ENCODE data around the gene SELPLG. TPM values are rescaled to one million over a fixed set of nuclear protein-coding genes. Genes with fewer than 3 reads are reported as not detected.

The SELPLG gene
- total RNA-seq, 1 donor from 2014 or later = 1.6 TPM

DNA sequence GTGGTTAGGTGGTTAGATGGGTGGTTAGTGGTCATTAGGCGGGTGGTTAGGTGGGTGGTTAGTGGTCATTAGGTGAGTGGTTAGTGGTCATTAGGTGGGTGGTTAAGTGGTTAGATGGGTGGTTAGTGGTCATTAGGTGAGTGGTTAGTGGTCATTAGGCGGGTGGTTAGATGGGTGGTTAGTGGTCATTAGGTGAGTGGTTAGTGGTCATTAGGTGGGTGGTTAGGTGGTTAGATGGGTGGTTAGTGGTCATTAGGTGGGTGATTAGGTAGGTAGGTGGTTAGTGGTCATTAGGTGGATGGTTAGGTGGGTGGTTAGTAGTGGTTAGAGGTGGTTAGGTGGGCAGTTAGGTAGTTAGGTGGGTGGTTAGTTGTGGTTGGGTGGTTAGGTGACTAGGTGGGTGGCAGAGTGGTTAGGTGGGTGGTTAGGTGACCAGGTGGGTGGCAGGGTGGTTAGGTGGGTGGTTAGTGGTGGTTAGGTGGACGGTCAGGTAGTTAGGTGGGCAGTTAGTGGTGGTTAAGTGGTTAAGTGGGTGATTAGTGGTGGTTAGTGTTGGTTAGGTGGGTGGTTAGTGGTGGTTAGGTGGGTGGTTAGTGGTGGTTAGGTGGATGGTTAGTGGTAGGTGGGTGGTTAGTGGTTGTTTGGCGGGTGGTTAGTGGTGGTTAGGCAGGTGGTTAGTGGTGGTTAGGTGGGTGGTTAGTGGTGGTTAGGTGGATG lies 27.8 kb downstream of the SELPLG start:
- TF ChIP-seq, protein P1, sequence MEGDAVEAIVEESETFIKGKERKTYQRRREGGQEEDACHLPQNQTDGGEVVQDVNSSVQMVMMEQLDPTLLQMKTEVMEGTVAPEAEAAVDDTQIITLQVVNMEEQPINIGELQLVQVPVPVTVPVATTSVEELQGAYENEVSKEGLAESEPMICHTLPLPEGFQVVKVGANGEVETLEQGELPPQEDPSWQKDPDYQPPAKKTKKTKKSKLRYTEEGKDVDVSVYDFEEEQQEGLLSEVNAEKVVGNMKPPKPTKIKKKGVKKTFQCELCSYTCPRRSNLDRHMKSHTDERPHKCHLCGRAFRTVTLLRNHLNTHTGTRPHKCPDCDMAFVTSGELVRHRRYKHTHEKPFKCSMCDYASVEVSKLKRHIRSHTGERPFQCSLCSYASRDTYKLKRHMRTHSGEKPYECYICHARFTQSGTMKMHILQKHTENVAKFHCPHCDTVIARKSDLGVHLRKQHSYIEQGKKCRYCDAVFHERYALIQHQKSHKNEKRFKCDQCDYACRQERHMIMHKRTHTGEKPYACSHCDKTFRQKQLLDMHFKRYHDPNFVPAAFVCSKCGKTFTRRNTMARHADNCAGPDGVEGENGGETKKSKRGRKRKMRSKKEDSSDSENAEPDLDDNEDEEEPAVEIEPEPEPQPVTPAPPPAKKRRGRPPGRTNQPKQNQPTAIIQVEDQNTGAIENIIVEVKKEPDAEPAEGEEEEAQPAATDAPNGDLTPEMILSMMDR (IDR thresholded peaks at IDR 0.05; ENCODE audit: unreplicated experiment) = no peak
- Mint-ChIP-seq H3K36me3 (ENCODE audit: low read depth, unreplicated experiment) (no peaks in the 10 kb centered on the region), H3K27me3 (ENCODE audit: unreplicated experiment) (peaks cover 4% of the 10 kb centered on the region), H3K4me1 (ENCODE audit: unreplicated experiment) (peaks cover 4% of the 10 kb centered on the region), H3K9me3 (ENCODE audit: unreplicated experiment) (no peaks in the 10 kb centered on the region), H3K4me3 (ENCODE audit: unreplicated experiment) (no peak overlapping the region), H3K27ac (ENCODE audit: unreplicated experiment) (peak overlapping the region; percentile 42)
- no peak for DNase-seq (ENCODE audit: low spot score)

DNA sequence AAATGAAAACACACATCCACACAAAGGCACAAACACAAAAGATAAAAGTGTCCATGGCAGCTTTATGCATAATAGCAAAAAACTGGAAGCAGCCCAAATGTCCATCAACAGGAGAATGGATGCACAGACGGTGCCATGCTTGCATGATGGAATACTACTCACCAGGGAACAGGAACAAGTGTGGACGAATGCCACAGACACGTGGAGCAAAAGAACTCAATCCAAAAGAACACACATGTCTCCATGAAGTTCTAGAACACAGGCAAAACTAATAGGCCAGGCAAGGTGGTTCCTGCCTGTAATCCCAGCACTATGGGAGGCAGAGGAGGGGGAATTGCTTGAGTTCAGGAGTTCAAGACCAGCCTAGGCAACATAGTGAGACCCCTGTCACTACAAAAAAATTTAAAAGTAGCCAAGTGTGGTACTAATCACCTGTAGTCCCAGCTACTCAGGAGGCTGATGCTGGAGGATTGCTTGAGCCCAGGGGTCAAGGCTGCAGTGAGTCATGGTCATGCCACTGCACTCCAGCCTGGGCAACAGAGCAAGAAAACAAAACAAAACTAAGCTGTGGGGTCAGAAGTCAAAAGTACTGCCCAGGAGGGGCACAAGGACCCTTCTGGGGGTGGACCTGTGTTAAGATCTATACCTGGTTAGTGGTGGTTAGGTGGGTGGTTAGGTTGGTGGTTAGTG lies 28.5 kb downstream of the SELPLG start:
- Mint-ChIP-seq H3K4me3 (ENCODE audit: unreplicated experiment) (no peak overlapping the region), H3K4me1 (ENCODE audit: unreplicated experiment) (peaks cover 4% of the 10 kb centered on the region), H3K27me3 (ENCODE audit: unreplicated experiment) (peaks cover 7% of the 10 kb centered on the region), H3K36me3 (ENCODE audit: low read depth, unreplicated experiment) (no peaks in the 10 kb centered on the region), H3K27ac (ENCODE audit: unreplicated experiment) (peak overlapping the region; percentile 42), H3K9me3 (ENCODE audit: unreplicated experiment) (no peaks in the 10 kb centered on the region)
- TF ChIP-seq, protein P1 (IDR thresholded peaks at IDR 0.05; ENCODE audit: unreplicated experiment) = no peak
- no peak for DNase-seq (ENCODE audit: low spot score)

DNA sequence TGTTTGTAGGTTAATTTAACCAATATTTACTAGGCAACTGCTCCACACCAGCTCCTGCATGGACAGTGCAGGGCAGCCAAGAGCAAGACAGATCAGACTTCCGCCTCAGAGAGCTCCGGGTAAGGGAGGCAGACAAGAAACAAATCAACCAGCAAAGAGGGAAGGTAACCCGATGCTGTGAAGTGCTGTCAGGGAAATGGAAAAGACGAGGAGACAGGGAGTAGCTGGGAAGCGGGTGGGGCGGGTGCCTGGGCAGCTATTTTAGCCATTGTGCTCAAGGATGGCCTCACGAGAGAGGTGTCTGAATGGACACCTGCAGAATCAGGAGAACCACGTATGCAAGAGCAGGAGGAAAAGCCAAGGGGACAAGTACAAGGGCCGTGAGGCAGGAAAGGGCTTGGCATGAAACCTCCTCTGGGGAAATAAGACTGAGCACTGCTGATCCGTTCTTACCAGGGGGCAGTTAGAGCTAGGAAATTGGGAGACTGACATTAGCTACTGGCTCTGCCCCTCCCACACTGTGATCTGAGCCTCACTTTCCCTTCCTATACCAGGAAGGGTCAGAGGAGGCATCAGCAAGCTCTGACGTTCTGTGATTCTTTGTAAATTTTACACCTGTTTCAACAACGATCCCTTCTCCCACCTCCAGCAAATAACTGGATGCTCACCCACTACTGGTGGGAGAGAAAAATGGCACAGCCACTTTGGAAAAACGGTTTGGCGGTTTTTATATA lies 29.3 kb downstream of the SELPLG start:
- Mint-ChIP-seq H3K9me3 (ENCODE audit: unreplicated experiment) (no peaks in the 10 kb centered on the region), H3K27me3 (ENCODE audit: unreplicated experiment) (peaks cover 7% of the 10 kb centered on the region), H3K27ac (ENCODE audit: unreplicated experiment) (peak overlapping the region; percentile 30)

DNA sequence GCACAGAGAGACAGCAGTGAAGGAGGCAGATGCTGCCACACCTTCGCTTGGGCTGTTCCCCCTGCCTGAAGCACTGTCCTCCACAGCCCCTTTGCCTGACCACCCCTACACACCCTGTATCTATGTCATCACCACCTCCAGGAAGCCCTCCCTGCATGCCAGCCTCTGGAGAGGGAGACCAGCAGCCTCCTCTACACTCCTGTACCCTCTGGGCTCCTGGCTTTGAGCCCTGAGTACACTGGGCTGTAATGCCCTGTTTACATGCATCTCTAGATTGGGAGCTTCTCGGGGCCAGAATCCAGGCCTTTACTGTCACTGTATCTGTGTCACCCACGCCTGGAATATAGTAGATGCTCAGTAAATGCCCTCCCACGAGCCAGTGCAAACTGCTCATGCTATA lies 30.0 kb downstream of the SELPLG start:
- Mint-ChIP-seq H3K36me3 (ENCODE audit: low read depth, unreplicated experiment) (no peaks in the 10 kb centered on the region), H3K9me3 (ENCODE audit: unreplicated experiment) (no peaks in the 10 kb centered on the region), H3K4me1 (ENCODE audit: unreplicated experiment) (peaks cover 4% of the 10 kb centered on the region), H3K4me3 (ENCODE audit: unreplicated experiment) (no peak overlapping the region), H3K27me3 (ENCODE audit: unreplicated experiment) (peaks cover 7% of the 10 kb centered on the region), H3K27ac (ENCODE audit: unreplicated experiment) (peak overlapping the region; percentile 72)
- TF ChIP-seq, protein P1 (IDR thresholded peaks at IDR 0.05; ENCODE audit: unreplicated experiment) = no peak
- no peak for DNase-seq (ENCODE audit: low spot score)

More for the DNA sequence above, 29.3 kb downstream of the SELPLG start:
- H3K36me3 Mint-ChIP-seq (ENCODE audit: low read depth, unreplicated experiment) = no peaks in the 10 kb centered on the region
- TF ChIP-seq, protein P1 (IDR thresholded peaks at IDR 0.05; ENCODE audit: unreplicated experiment) = no peak
- DNase-seq (ENCODE audit: low spot score) = no peak
- H3K4me1 Mint-ChIP-seq (ENCODE audit: unreplicated experiment) = peaks cover 4% of the 10 kb centered on the region
- H3K4me3 Mint-ChIP-seq (ENCODE audit: unreplicated experiment) = no peak overlapping the region

Data from endothelial cell (in vitro differentiated cells).